ENCODE measurements around the gene NPHP4. TPM values are rescaled to one million over a fixed set of nuclear protein-coding genes. Genes with fewer than 3 reads are reported as not detected.

The NPHP4 gene
- total and polyA plus RNA-seq, 10 of the 15 experiments (the other 5 are each of a cell fraction or from before 2014, with no cell fraction given): 0.16 to 10.5 (median 3.1) TPM

DNA sequence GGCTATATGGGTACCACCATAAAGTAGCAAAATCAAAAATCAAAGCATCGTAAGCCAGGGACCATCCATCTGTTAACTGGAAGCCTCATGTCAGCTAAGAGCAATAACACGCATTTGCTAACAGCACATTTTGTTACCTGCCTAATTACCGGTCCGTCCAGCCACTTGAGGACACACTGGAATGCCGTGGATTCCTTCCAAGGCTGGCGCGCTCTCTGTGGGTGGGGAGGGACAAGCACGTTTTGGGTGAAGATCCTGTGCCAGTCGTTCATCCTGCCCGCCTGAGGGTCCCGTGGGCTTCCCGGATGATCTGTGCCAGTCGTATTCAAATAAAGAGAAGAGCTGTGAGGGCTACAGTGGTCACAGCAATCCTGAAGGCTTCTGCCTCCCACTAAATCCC, 6.2 kb downstream of the NPHP4 start:
- H3K4me1 ChIP-seq (ENCODE audit: control insufficient read depth, insufficient read depth, low read length): peaks cover 5% of the 10 kb centered on the region
- H2AFZ ChIP-seq (ENCODE audit: control insufficient read depth, low read depth, low read length): no peak overlapping the region
- H4K20me1 ChIP-seq (ENCODE audit: control insufficient read depth, insufficient read depth): no peaks in the 10 kb centered on the region
- FAIRE-seq (no peak), DNase-seq (ENCODE audit: low read depth, low spot score) (no peak), ATAC-seq (no peak)
- H3K4me3 ChIP-seq: no peak overlapping the region
- BruUV-seq (replicated peaks): no TSS peak
- SMC1A ChIA-PET (ENCODE audit: uncharacterized antibody, unreplicated experiment): no interaction called here
- no peak overlapping the region for H3K27ac ChIP-seq (ENCODE audit: control insufficient read depth, insufficient read depth)
- no peak overlapping the region for H3K4me2 ChIP-seq (ENCODE audit: control insufficient read depth, insufficient read depth)
- H3K27me3 ChIP-seq (replicated peaks in 1 of 2; ENCODE audit: control insufficient read depth in 2 of 2, insufficient read depth in 2 of 2, low read length in 1 of 2): no peaks in the 10 kb centered on the region
- H3K79me2 ChIP-seq (ENCODE audit: control insufficient read depth, insufficient read depth, low read length): no peaks in the 10 kb centered on the region
- H3K36me3 ChIP-seq (ENCODE audit: control insufficient read depth in 2 of 2, insufficient read depth in 2 of 2, low read length in 1 of 2): no peaks in the 10 kb centered on the region; a peak in 2 of 4 replicates
- 90% methylated on average over 13 of the region's 13 CpGs for WGBS (ENCODE audit: insufficient coverage, insufficient replicate concordance, low lambda C conversion rate, missing lambda C conversion rate)
- in situ Hi-C loops (cut with MboI) (no loop called here), intact Hi-C loops (cut with micrococcal nuclease; ENCODE audit: unreplicated experiment) (no loop called here)
- POLR2A ChIA-PET: no interaction called here
- RAD21 ChIA-PET (ENCODE audit: unreplicated experiment): no interaction called here
- no peak overlapping the region for H3K9ac ChIP-seq (ENCODE audit: control insufficient read depth, insufficient read depth, low read length)
- CTCF ChIA-PET: interaction anchor here (0.6 kb wide), 1 partner anchor 137 kb away, joined by 3 read pairs; no protein-coding TSS in a partner anchor
- TF ChIP-seq NFYA (IDR thresholded peaks at IDR 0.05; ENCODE audit: borderline replicate concordance, low read depth, low read length): no peak
- TF ChIP-seq, protein P1, sequence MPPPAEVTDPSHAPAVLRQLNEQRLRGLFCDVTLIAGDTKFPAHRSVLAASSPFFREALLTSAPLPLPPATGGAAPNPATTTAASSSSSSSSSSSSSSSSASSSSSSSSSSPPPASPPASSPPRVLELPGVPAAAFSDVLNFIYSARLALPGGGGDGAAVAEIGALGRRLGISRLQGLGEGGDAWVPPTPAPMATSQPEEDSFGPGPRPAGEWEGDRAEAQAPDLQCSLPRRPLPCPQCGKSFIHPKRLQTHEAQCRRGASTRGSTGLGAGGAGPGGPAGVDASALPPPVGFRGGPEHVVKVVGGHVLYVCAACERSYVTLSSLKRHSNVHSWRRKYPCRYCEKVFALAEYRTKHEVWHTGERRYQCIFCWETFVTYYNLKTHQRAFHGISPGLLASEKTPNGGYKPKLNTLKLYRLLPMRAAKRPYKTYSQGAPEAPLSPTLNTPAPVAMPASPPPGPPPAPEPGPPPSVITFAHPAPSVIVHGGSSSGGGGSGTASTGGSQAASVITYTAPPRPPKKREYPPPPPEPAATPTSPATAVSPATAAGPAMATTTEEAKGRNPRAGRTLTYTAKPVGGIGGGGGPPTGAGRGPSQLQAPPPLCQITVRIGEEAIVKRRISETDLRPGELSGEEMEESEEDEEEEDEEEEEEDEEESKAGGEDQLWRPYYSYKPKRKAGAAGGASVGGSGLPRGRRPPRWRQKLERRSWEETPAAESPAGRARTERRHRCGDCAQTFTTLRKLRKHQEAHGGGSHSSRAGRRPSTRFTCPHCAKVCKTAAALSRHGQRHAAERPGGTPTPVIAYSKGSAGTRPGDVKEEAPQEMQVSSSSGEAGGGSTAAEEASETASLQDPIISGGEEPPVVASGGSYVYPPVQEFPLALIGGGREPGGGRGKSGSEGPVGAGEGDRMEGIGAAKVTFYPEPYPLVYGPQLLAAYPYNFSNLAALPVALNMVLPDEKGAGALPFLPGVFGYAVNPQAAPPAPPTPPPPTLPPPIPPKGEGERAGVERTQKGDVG (CRISPR knock-in tag; IDR thresholded peaks at IDR 0.05): no peak
- TF ChIP-seq, protein P2, sequence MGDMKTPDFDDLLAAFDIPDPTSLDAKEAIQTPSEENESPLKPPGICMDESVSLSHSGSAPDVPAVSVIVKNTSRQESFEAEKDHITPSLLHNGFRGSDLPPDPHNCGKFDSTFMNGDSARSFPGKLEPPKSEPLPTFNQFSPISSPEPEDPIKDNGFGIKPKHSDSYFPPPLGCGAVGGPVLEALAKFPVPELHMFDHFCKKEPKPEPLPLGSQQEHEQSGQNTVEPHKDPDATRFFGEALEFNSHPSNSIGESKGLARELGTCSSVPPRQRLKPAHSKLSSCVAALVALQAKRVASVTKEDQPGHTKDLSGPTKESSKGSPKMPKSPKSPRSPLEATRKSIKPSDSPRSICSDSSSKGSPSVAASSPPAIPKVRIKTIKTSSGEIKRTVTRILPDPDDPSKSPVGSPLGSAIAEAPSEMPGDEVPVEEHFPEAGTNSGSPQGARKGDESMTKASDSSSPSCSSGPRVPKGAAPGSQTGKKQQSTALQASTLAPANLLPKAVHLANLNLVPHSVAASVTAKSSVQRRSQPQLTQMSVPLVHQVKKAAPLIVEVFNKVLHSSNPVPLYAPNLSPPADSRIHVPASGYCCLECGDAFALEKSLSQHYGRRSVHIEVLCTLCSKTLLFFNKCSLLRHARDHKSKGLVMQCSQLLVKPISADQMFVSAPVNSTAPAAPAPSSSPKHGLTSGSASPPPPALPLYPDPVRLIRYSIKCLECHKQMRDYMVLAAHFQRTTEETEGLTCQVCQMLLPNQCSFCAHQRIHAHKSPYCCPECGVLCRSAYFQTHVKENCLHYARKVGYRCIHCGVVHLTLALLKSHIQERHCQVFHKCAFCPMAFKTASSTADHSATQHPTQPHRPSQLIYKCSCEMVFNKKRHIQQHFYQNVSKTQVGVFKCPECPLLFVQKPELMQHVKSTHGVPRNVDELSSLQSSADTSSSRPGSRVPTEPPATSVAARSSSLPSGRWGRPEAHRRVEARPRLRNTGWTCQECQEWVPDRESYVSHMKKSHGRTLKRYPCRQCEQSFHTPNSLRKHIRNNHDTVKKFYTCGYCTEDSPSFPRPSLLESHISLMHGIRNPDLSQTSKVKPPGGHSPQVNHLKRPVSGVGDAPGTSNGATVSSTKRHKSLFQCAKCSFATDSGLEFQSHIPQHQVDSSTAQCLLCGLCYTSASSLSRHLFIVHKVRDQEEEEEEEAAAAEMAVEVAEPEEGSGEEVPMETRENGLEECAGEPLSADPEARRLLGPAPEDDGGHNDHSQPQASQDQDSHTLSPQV (IDR thresholded peaks at IDR 0.05): no peak
- no peaks in the 10 kb centered on the region for H3K9me3 ChIP-seq (replicated peaks; ENCODE audit: control insufficient read depth, insufficient read depth, low read length)

All from GM12878 (cell line).